Daoy (cell line): ENCODE results near the gene PNP. TPM values are rescaled to one million over a fixed set of nuclear protein-coding genes. Genes with fewer than 3 reads are reported as not detected.

Experiments used
- DNase-seq: peaks from one replicate; pipeline ENCODE4 v3.0.0-alpha.2; 2015; ENCODE audit warnings: low read depth
- total RNA-seq: library from RNA; depleted of rRNA; stranded (reverse); fragments of >200 nt; shearing (Covaris generic); gene quantifications from 2 replicates; pipeline ENCODE4 v1.2.3, GENCODE V29; 2014

Gene PNP
- total RNA-seq, 1 experiment from 2014 or later, result 184 TPM

DNA sequence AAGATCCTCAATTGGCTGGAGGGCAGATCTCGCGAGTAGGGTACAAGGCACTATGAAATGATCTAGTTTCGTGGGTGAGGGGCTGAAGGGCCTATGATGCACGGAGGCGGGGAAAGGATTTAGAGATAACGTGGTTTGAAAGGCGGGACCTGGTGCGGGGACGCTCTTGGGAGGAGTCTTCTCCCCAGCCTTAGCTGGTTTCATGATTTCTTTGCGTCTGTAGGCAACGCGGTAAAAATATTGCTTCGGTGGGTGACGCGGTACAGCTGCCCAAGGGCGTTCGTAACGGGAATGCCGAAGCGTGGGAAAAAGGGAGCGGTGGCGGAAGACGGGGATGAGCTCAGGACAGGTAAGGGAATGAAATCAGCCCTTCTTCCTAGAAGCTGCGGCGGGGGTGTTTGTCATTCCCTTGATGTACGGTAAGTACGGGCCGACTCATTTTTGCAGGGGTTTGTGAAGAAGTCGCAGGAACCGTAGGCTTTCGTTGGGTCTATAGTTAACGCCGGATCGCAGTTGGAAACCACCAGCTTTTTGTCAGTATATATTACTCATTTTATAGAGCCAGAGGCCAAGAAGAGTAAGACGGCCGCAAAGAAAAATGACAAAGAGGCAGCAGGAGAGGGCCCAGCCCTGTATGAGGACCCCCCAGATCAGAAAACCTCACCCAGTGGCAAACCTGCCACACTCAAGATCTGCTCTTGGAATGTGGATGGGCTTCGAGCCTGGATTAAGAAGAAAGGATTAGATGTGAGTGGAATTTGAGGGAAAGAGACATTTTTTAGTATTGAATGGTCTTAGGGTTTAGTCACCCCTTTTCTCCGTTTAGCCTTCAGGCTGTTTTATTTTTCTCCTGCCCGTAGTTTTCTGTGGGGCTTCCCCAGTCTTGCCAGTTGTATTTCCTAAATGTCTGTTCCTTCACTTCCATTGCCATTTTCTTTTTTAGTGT is 13.6 kb upstream of the PNP start:
- DNase-seq, result no peak

DNA sequence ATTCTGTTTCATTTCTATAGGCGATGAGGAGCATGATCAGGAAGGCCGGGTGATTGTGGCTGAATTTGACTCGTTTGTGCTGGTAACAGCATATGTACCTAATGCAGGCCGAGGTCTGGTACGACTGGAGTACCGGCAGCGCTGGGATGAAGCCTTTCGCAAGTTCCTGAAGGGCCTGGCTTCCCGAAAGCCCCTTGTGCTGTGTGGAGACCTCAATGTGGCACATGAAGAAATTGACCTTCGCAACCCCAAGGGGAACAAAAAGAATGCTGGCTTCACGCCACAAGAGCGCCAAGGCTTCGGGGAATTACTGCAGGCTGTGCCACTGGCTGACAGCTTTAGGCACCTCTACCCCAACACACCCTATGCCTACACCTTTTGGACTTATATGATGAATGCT is 12.2 kb upstream of the PNP start:
- DNase-seq, result no peak

DNA sequence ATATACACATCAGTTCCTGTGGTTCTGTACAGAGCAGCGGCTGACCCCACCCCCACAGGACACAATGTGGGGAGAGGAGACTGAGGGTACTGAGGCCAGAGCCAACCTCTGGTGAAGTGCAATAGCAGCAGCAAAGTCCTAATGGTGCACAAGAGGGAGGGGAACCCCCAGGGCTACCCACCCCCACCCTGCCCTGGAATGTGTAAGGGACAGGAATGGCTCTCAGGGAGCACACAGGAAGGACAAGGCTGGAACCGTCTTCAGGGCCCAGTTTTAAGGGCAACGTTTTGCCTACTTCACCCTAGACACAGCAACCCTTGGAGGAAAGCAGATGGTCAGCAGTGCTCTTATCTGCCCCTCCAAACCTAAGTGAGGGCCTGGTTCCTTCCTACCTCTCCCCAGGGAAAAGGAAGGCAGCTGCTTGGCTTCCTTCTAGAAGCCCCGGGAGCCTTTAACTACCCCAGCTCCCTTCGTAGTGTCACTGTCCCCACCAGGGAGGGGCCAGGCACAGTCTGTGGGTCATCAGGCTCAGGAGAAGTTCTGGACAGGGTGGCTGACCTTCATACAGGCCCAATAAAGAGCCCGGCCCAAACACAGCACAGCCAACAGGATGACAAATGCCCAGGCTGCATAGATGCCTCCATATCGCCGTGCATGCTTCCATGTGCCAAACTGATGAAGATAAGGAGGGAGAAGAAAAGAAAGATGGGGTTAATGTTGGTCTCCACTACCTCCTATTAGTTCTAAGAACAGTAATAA is 11.0 kb upstream of the PNP start:
- no peak for DNase-seq

DNA sequence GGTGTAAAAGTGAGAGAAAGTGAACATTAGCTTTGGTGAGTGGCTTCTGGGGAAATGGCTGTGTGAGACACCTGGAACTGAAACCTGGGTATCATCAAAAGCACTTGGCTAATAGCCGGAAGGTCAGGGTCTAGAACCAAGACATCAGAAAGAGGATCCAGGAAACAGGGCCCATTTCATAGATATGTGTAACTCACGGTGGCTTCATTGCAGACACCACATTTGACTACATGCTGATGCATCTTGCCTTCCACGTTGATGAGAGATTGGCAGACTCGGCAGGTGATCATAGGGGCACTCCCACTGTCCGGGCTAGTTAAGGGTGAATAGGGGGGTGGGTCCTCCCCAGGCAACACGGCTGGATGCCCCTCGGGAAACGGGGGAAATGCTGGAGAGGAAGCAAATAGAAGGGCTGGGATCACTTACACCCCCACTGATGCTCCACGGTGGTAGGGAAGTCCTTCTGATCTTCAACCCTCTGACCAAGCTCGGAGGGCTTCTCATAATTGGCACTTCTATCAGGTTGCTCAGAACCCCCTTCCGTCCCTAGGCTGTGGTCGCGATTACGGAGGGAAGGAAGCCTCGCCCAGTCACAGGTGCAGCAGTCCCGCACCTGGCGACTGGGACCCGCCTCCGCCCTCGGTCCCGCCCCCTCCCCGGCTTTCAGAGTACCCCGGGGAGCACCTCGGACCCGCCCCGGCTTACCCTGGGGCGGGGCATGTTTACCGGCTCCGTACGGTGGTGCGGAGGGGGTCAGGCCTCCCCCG is 8.6 kb upstream of the PNP start:
- no peak for DNase-seq

DNA sequence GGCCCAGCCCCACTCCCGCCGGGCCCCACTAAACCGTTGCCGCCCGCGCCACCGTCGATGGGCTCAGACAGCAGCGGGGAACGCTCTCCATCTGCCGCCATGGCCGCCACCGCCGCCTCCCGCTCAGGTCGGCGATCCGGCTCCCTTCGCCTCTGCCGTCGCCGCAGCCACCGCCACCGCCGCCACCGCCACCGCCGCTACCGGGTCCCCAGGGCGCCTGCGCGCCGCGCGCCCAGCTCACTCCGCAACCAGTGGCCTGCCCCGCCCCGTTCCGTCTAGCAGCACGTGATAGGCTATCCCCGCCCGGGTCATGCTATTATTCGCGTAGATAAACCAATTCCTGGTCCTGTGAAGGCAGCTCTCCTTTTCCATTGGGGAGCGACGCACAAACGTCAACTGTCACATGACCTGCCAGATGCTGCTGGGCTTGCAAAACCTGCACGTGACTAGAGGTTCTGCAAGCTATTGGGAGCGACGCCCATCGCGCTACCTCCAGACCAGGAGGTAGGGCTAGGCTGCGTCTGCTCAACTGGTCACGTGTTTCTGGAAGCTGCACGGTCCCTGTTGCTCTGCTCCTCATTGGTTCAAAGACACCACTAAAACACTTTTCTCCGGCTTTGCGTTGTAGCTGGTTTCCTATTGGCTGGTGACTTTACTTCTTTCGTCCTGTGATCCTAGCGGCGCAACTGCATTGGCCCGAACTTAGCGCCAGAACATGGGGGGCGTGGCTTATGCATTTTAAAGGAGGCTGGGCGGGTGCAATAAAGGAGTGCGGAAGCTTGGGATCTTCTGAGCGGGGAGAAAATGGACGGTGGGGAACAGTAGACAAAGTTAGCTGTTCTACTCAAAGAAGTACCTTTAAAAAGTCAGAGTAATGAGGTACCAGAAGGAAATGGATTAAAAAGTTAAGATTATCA is 7.7 kb upstream of the PNP start, which contains the start of gene PIP4P1:
PIP4P1 (minus strand) TSS at position 210 of the 917 bp plus-strand sequence; CDS start at position 101, 109 bp downstream.
- peak; percentile 100 for DNase-seq

DNA sequence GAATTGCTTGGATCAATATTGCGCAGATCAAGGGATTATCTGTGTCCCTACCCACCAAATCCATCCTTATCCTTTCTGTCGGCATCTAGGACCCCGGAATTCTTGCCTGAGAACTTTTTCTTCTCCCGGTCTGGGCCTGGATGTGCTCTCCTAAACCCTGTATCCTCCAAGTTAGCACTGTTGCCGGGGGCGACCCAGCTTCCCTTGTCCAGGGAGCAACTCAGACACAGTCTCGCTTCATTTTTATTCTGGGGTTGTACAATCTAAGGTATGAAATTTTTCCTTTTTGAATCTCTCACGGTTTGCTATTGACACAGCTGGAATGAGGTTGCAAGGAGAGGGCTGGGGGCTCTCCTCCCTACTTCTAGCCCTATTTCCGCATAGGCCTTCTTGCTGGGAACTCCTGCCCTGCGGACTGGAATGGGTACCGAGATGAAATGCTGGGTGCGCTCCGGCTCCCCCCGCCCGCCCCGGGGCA is 403 bp upstream of the PNP start:
- no peak for DNase-seq

DNA sequence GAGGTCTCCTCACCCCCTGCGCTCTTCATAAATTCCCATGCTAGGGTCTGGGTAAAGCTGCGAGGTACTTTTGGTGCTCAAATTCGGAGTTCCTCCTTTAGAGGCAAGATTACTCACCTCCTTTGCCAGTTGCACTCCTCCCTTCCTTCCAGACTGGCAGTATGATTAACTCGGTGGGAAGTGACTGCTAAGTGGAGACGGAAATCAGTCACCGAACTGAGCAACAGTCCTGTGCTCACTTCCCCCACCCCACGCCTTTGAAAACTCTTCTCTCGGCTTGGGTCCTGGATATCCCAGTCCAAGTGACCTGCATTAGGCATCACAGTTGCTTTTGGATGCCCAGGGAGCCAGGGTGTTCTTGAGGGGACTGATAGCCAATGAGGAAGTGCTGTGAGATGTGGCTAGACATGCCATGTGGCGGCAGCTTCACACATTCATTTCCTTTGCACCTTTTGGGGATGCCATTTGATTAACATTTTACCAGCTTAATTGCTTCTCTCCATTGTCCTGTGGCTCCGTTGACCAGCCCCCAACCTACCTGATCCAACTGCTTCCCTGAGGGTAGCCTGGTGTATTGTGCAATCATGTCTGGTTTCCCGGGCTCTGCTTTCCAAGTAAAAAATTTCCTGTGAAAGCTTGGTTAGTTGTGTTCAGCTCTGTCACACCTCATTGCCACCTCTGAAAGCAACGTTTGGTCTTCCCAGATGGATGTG is 840 bp downstream of the PNP start:
- DNase-seq, result peak; percentile 92

DNA sequence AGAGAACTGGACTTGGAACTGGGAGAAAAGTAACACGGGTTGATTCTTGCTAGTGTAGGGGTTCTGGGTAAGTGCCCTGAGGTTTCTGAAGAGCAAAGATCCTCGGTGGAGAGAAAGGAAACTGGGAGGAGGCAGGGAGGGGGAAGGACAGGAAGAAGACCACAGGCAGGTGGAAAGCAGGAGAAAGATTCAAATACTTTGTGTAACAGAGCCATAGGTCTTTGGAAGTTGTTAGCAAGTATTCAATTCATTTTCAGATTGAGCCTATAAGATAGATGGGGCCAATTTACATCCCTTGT is 1.3 kb downstream of the PNP start:
- DNase-seq, result no peak

DNA sequence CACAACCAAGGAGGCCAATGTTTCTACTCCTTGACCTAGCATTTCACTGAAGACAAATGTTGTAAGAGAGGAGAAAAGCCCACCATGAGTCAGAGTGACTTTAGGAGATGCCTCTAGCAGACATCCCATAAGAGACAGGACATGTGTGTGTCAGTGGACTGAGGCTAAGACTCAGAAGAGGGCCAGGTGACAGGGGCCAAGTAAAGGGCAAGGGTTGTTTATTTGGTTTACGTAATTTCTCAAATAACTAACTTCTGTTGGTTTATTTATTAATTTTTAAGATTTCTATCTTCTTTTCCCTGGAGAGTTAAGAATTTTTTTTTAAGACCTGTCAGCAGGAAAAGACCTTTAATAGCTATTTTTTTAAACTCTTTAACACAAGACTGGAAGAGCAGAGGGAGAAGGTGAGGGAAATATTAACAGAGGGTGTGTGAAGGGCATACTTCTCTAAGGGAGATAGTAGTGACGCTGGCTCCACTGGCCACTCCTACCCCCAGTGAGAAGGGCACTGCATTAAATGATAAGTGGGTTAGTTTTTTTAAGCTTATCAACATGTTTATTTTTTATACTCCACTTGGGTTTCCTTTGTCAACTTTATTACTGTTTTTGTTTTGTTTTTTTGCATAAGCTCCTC is 3.4 kb downstream of the PNP start:
- no peak for DNase-seq

DNA sequence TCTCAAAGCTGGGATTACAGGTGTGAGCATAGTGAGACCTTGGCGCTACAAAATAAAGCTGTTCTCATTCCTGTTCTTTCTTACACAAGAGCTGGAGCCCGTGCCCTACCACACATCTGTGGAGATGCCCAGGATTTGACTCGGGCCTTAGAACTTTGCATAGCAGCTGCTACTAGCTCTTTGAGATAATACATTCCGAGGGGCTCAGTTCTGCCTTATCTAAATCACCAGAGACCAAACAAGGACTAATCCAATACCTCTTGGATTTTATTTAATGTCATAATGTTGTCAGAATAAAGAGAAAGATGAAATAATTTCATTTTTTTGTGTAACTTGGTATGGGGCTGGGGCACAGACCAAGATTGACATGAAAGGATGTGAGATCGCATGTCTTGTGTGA is 7.6 kb downstream of the PNP start:
- DNase-seq, result no peak

DNA sequence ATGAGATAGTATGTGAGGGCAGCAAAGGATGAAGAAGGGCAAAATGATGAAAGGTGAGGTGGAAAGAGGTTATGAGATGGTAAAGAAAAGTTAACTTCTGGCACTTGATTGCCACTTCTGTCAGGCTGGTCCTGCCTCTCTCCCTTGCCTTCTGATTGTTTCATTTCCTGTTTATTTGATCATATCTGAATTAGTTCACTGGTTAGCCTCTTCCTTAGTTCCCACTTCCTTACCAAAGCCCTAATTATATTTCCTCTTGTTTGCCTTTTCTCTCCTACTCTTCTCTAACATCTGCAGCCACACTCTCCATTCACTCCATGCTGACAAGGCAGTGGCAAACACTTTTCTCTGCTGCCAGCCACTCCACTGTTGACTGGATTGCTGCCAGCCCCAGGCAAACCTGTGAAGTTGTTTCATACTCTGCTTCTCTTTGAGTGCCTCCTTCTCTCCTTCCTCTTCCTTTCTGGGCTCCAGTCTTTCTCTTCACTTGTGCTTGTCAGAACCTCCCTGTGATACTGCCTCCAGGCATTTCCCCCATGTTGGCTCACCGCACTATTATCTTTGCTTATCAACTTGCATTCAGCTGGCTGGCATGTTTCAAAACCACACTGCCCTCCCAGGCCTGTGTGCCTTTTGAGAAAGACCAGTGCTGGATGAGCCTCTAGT is 8.1 kb downstream of the PNP start:
- peak; percentile 96 for DNase-seq

DNA sequence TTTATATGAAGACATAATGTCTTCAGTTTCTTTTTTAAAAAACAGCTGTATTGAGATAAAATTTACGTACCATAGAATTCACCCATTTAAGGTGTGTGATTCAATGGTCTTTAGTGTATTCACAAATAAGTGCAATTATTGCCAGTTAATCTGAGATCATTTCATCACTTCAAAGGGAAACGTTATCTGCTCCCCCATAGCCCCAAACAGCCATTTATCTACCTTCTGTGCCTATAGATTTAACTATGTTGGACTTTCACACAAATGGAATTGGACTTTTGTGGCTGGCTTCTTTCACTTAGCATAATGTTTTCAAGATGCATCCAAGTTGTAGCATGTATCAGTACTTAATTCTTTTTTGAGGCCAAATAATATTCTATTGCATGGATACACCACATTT is 9.7 kb downstream of the PNP start:
- DNase-seq, result no peak

DNA sequence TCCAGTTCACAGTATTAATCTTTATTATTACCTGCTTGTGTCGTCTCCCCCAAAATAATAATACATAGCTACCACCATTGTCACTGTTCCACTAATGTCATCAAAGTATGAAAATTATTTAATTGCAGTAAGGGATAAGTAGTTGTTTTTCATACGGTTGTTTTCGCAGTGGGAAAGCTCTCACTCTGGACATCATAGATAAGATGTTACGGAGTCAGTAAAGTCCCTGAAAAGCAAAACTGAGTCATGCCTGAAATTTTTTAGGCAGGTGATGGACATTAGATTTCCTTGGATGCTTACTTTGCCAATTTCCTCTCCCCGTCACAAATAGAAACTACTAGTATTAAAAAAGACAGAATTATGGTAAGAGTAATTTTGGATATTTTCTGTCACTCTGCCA is 13.2 kb downstream of the PNP start:
- no peak for DNase-seq

DNA sequence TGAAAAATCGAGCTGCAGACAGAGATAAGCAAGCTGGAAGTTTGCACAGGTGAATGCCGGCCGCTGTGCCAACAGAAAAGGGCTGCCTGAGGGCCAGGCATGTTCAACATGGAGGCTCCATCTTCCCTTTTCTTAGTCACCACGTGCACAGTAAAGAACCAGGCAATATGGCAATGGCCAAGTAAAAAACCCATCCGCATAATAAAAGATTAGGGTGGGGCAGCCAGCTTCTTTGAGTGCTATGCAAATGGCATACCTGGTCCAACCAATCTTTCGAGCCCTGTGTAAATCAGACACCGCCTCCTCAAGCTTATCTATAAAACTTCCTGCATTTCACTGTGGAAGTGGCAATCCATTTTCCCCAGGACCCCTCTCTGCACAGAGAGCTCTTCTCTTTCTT is 16.7 kb downstream of the PNP start:
- no peak for DNase-seq

DNA sequence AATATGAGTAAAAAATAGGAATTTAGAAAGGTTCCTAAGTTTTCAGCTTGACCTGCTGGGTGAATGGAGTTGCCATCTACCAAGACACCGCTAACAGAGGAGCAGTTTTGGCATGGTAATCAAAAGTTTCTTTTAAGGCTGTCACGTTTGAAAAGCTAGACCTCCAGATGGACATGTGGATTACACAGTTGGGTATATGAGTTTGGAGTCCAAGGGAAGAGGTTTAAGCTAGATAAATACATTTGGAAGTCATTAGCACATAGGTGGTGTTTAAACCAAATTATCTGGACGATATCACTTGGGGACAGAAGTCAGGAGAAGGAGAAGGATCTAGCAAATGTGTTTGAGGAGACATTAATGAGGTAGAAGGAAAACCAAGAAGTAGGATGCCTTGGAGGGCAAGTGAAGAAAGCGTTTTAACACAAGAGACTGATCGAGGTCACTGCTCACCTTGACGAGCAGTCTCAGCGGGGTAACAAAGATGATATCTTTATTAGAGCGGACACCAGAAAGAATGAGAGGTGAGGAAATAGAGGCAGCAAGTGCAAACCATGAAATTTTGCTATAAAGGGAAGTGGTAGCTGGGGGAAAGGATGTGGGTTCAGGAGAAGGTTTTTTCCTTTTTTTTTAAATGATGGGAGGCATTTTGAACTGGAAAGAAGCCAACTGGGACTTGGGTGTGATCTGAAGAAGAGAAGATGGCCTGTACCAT is 17.6 kb downstream of the PNP start:
- DNase-seq, result no peak

DNA sequence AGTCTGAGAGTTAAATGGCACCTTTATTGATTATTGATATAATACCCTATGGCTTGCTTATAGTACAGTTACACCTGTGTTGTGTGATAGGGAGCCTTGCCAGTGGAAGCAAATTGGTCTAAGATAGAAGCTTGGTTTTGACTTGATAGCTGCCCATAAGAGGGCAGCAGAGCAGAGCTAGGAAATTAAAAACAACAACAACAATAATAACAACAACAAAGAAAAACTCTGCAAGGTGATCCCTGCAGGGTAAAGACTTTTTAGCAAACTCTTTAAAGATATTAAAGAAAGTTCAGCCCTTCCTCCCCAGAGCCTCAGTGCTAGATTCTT is 18.2 kb downstream of the PNP start:
- no peak for DNase-seq

DNA sequence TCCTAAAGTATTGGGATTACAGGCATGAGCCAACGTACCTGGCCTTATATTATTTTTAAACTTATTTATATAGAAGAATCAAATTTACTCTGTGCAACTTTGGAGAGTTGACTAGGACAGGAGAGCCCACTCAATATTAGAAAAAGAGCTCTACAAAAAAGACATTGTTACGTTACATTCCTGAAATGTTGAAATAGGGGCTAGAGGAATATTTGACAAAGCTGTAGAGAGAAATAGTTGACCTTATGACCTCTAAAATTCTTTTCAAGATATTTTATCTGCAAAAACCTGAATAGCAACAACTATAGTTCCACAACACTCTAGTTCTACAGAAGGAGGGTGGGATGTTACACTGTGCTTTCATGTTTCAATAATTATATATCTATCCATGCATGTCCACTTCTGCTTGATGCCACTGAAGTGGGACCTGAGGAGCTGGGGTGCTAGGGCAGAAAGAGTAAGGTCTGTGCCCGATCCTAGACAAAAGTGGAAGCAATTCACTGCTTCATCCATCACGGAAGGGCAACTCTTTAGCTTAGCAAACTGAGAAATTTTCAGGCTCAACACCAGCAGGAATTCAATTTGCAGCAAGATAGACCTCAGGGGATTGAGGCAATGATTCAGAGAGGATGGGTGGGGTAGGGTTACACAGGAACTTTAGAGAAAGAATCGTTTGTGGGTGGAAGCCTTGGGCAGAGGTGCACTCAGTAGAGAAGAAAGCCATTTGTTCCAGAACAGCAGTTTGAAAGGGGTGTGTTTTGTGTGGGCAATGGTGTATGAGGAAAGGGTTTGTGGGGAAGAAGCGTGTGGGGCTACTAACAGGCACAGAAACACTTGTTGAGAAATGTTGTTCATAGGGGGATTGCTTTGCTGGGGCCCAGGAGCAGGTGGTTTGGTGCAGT is 20.1 kb downstream of the PNP start:
- peak; percentile 53 for DNase-seq

DNA sequence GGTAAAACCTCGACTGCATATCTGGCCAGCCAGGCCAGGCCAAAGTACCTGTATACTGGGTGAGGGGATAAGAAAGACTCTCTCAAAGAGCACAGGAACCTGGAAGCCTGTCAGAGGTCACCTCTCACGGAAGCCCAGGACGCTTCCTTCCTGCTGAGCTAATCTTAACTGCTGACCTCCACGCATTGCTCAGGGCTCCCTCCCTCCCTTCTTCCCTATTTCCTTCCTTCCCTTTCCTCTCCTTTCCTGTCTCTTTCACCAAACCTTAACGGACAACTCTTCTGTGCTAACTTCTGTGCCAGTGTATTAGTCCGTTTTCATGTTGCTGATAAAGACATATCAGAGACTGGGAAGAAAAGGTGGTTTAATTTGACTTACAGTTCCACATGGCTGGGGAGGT is 21.4 kb downstream of the PNP start:
- no peak for DNase-seq
